HG02642 (cell line): ENCODE results near the gene FAM237A.

Source experiments
- ATAC-seq: cut with Tn5 transposase; IDR thresholded peaks from one replicate; pipeline ENCODE4 v1.9.1; 2021; ENCODE audit warnings: mild to moderate bottlenecking; ENCODE audit not compliant: unreplicated experiment, poor library complexity

Gene FAM237A

GRCh38 chr2:206688453-206688852 is 46.2 kb downstream of the FAM237A start:
- no peak for ATAC-seq

- no peak for ATAC-seq
Measured at GRCh38 chr2:206688990-206689389, 46.7 kb downstream of the FAM237A start.

- no peak for ATAC-seq
Measured at GRCh38 chr2:206692971-206693370, 50.7 kb downstream of the FAM237A start.

- ATAC-seq = peak; percentile 61
Measured at GRCh38 chr2:206693399-206694137, 51.3 kb downstream of the FAM237A start.

GRCh38 chr2:206696910-206697309 is 54.6 kb downstream of the FAM237A start:
- ATAC-seq = no peak

- no peak for ATAC-seq
Measured at GRCh38 chr2:206698811-206699210, 56.5 kb downstream of the FAM237A start.
